Trophoblast cell (in vitro differentiated cells and primary cell): ENCODE data around the gene ESPL1.
"Not testable (repeated sequence)": the region's sequence is repeated elsewhere in the genome, so short reads cannot be mapped to it uniquely, and the experiment has no call there.

Experiments used
- DNase-seq, 2 donors: peaks; one replicate each; pipeline ENCODE4 v3.0.0-alpha.2; 2016
- H2AFZ ChIP-seq: 2 replicates; pipeline ENCODE4 v1.6.1; 2013; ENCODE audit warnings: low read length, moderate library complexity, mild to moderate bottlenecking; ENCODE audit not compliant: insufficient read depth, poor library complexity
- H2AK5ac ChIP-seq: 2 replicates; pipeline ENCODE4 v1.6.1; 2013; ENCODE audit warnings: mild to moderate bottlenecking, low read length
- H2BK120ac ChIP-seq: 2 replicates; pipeline ENCODE4 v1.6.1; 2013; ENCODE audit warnings: low read length, mild to moderate bottlenecking, moderate library complexity; ENCODE audit not compliant: insufficient read depth, poor library complexity
- H2BK12ac ChIP-seq: 2 replicates; pipeline ENCODE4 v1.6.1; 2013; ENCODE audit warnings: mild to moderate bottlenecking, low read length, moderate library complexity
- H2BK5ac ChIP-seq: 2 replicates; pipeline ENCODE4 v1.6.1; 2013; ENCODE audit warnings: low read length, low read depth, moderate library complexity, mild to moderate bottlenecking; ENCODE audit not compliant: poor library complexity
- H3K14ac ChIP-seq: 2 replicates; pipeline ENCODE4 v1.6.1; 2013; ENCODE audit warnings: mild to moderate bottlenecking, low read length
- H3K18ac ChIP-seq: 2 replicates; pipeline ENCODE4 v1.6.1; 2013; ENCODE audit warnings: mild to moderate bottlenecking, low read length
- H3K23ac ChIP-seq: 2 replicates; pipeline ENCODE4 v1.6.1; 2013; ENCODE audit warnings: low read length
- H3K27ac ChIP-seq: 2 replicates; pipeline ENCODE4 v1.5.1; 2013; ENCODE audit warnings: low read depth, mild to moderate bottlenecking, inconsistent platforms, low read length, moderate library complexity
- H3K27me3 ChIP-seq: 2 replicates; pipeline ENCODE4 v1.6.1; 2013; ENCODE audit warnings: inconsistent platforms, mild to moderate bottlenecking, low read length, moderate library complexity; ENCODE audit not compliant: insufficient read depth
- H3K36me3 ChIP-seq, 2 experiments: 1 replicate in 1 of 2; 2 replicates in 1 of 2; pipeline ENCODE4 v1.6.1; 2013; ENCODE audit warnings: low read length in 2 of 2, mild to moderate bottlenecking in 2 of 2, moderate library complexity in 1 of 2; ENCODE audit not compliant: insufficient read depth in 2 of 2, control insufficient read depth in 1 of 2
- H3K4ac ChIP-seq: 2 replicates; pipeline ENCODE4 v1.6.1; 2013; ENCODE audit warnings: low read depth, mild to moderate bottlenecking, low read length, moderate library complexity
- H3K4me1 ChIP-seq, 2 experiments: 1 replicate in 1 of 2; 2 replicates in 1 of 2; pipeline ENCODE4 v1.6.1; 2013; ENCODE audit warnings: low read length in 2 of 2, mild to moderate bottlenecking in 2 of 2, moderate library complexity in 1 of 2; ENCODE audit not compliant: insufficient read depth in 2 of 2, control insufficient read depth in 1 of 2
- H3K4me2 ChIP-seq: 2 replicates; pipeline ENCODE4 v1.6.1; 2013; ENCODE audit warnings: inconsistent platforms, mild to moderate bottlenecking, low read length, moderate library complexity
- H3K4me3 ChIP-seq: 2 replicates; pipeline ENCODE4 v1.5.1; 2013; ENCODE audit warnings: mild to moderate bottlenecking, low read depth, low read length, inconsistent platforms
- H3K79me1 ChIP-seq: one replicate; pipeline ENCODE4 v1.6.1; 2013; ENCODE audit warnings: low read length
- H3K79me2 ChIP-seq: 2 replicates; pipeline ENCODE4 v1.6.1; 2013; ENCODE audit warnings: low read length, mild to moderate bottlenecking; ENCODE audit not compliant: control insufficient read depth, insufficient read depth, poor library complexity
- H3K9ac ChIP-seq: 2 replicates; pipeline ENCODE4 v1.6.1; 2013; ENCODE audit warnings: mild to moderate bottlenecking, low read length
- H3K9me3 ChIP-seq: 2 replicates; pipeline ENCODE4 v1.6.1; 2013; ENCODE audit warnings: low read depth, mild to moderate bottlenecking, control low read depth, inconsistent platforms, low read length; ENCODE audit not compliant: insufficient read depth
- H4K12ac ChIP-seq: 2 replicates; pipeline ENCODE4 v1.6.1; 2013; ENCODE audit warnings: low read depth, mild to moderate bottlenecking, low read length, moderate library complexity
- H4K8ac ChIP-seq: 2 replicates; pipeline ENCODE4 v1.6.1; 2013; ENCODE audit warnings: low read depth, mild to moderate bottlenecking, low read length, moderate library complexity
- H4K91ac ChIP-seq: one replicate; pipeline ENCODE4 v1.6.1; 2013; ENCODE audit warnings: low read depth, mild to moderate bottlenecking, low read length, moderate library complexity
- WGBS: extraction: QIAGEN DNeasy Blood & Tissue Kit; methylation state at CpG from one replicate; pipeline ENCODE4 v1.1.7; 2013; ENCODE audit warnings: missing lambda C conversion rate; ENCODE audit not compliant: insufficient read length, insufficient coverage; ENCODE audit errors: extremely low coverage; 5-methylcytosine and 5-hydroxymethylcytosine counted together

The ESPL1 gene

DNA sequence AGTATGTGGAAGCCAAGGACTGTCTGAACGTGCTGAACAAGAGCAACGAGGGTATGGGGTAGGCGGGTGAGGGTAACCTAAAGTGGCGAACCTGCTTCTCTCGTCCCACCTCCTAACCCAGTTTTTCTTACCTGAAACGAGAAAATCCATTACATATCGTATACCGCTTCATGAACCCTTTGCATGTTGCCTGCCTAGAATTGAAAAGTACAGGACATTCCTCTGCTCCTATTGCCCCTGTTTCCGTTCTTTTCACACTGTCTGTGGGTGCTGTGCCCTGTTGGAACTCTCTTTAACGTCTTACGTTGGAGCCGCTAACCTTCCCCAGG is 27.8 kb downstream of the ESPL1 start:
- H3K23ac ChIP-seq, result no peak overlapping the region
- peaks cover 6 to 13% of the 10 kb centered on the region in 2 experiments for H3K4me1 ChIP-seq
- H3K27me3 ChIP-seq, result no peaks in the 10 kb centered on the region
- peak overlapping the region; percentile 68 for H3K4me2 ChIP-seq
- H4K8ac ChIP-seq, result peak overlapping the region; percentile 95
- WGBS, result no CpG with 5 or more reads among the region's 12 CpGs
- DNase-seq, result no peak
- H3K79me2 ChIP-seq, result peaks cover 9% of the 10 kb centered on the region
- H3K9me3 ChIP-seq, result peaks cover 3% of the 10 kb centered on the region
- peak overlapping the region; percentile 88 for H3K4me3 ChIP-seq
- no peak overlapping the region for H2BK12ac ChIP-seq
- peak overlapping the region; percentile 72 for H3K18ac ChIP-seq
- H2AFZ ChIP-seq, result peak overlapping the region; percentile 78
- peaks cover 24 to 28% of the 10 kb centered on the region in 2 experiments for H3K36me3 ChIP-seq
- peak overlapping the region; percentile 28 for H4K91ac ChIP-seq
- peak overlapping the region; percentile 30 for H3K27ac ChIP-seq
- no peak overlapping the region for H2BK5ac ChIP-seq
- peak overlapping the region; percentile 72 for H3K4ac ChIP-seq
- H4K12ac ChIP-seq, result peak overlapping the region; percentile 86
- peak overlapping the region; percentile 36 for H2BK120ac ChIP-seq
- H3K9ac ChIP-seq, result peak overlapping the region; percentile 71
- peak overlapping the region; percentile 26 for H2AK5ac ChIP-seq
- peaks cover 9% of the 10 kb centered on the region for H3K79me1 ChIP-seq
- H3K14ac ChIP-seq, result peak overlapping the region; percentile 63

DNA sequence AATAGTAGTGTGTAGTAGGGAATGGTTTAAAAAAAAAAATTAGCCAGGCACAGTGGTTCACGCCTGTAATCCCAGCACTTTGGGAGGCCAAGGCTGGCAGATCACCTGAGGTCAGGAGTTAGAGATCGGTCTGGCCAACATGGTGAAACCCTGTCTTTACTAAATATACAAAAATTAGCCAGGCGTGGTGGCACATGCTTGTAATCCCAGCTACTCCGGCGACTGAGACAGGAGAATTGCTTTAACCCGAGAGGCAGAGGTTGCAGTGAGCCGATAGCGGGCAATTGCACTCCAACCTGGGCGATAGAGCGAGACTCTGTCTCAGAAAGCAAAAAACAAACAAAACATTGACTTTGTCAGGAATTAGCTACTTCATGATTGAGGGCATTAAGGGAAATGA is 29.0 kb downstream of the ESPL1 start:
- H3K27ac ChIP-seq, H3K27me3 ChIP-seq, H4K91ac ChIP-seq, H3K23ac ChIP-seq, H2AFZ ChIP-seq, H3K14ac ChIP-seq, DNase-seq, H3K4me2 ChIP-seq, H2BK120ac ChIP-seq, H3K4ac ChIP-seq, H3K79me1 ChIP-seq, H4K8ac ChIP-seq, H4K12ac ChIP-seq, H3K9me3 ChIP-seq, H3K79me2 ChIP-seq, H2BK5ac ChIP-seq, H3K18ac ChIP-seq, H2AK5ac ChIP-seq, H3K4me3 ChIP-seq, H2BK12ac ChIP-seq, H3K9ac ChIP-seq: not testable (repeated sequence)
- Histone ChIP-seq H3K4me1 (peaks cover 6 to 13% of the 10 kb centered on the region in 2 experiments), H3K36me3 (peaks cover 19 to 23% of the 10 kb centered on the region in 2 experiments)
- no CpG with 5 or more reads among the region's 10 CpGs for WGBS

DNA sequence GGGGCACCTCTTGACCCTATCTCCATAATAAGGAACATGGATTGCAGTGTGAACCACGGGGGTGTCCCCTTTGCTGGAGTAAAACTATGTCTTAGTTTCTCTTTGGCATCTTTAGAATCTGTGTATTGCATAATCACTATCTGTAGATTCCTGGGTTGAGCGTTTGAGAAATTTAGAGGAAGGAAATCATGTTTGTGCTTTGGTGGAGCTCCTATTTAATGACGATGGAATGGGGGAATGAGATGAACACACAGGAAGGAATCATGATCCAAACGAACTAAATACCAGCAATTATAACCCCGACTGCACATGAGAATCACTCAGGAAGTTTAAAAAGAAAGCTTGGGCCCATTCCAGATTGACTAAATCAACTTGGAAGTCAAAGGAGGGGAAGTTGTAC is 30.1 kb downstream of the ESPL1 start:
- H2BK120ac ChIP-seq, result no peak overlapping the region
- H3K27ac ChIP-seq, result no peak overlapping the region
- DNase-seq, result peak; percentile 48 to 91
- no peak overlapping the region for H4K8ac ChIP-seq
- WGBS, result no CpG with 5 or more reads among the region's 5 CpGs
- H3K79me2 ChIP-seq, result peaks cover 9% of the 10 kb centered on the region
- no peak overlapping the region for H2AK5ac ChIP-seq
- peaks cover 9% of the 10 kb centered on the region for H3K79me1 ChIP-seq
- peaks cover 6 to 13% of the 10 kb centered on the region in 2 experiments for H3K4me1 ChIP-seq
- no peak overlapping the region for H3K23ac ChIP-seq
- no peak overlapping the region for H3K4ac ChIP-seq
- H4K12ac ChIP-seq, result no peak overlapping the region
- H3K9ac ChIP-seq, result no peak overlapping the region
- H3K14ac ChIP-seq, result no peak overlapping the region
- no peak overlapping the region for H3K18ac ChIP-seq
- H2AFZ ChIP-seq, result no peak overlapping the region
- no peaks in the 10 kb centered on the region for H3K27me3 ChIP-seq
- peaks cover 3% of the 10 kb centered on the region for H3K9me3 ChIP-seq
- no peak overlapping the region for H2BK12ac ChIP-seq
- no peak overlapping the region for H3K4me2 ChIP-seq
- no peak overlapping the region for H4K91ac ChIP-seq
- H2BK5ac ChIP-seq, result no peak overlapping the region
- peaks cover 18 to 21% of the 10 kb centered on the region in 2 experiments for H3K36me3 ChIP-seq
- no peak overlapping the region for H3K4me3 ChIP-seq

DNA sequence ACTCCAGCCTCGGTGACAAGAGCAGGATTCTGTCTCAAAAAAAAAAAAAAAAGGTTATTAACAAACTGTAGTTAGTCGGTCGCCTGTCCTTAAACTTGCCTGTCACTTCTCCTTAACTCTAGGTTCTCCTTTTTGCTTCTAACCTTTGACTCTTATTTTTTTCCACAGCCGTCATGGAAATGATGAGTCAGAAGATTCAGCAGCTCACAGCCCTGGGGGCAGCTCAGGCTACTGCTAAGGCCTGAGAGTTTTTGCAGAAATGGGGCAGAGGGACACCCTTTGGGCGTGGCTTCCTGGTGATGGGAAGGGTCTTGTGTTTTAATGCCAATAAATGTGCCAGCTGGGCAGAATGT is 31.0 kb downstream of the ESPL1 start:
- peak; percentile 87 to 99 for DNase-seq
- Histone ChIP-seq H2BK12ac (no peak overlapping the region), H4K91ac (peak overlapping the region; percentile 64), H3K4me2 (peak overlapping the region; percentile 89), H3K27ac (peak overlapping the region; percentile 65), H3K4me1 (peaks cover 6 to 13% of the 10 kb centered on the region in 2 experiments), H4K12ac (no peak overlapping the region), H3K79me1 (peaks cover 9% of the 10 kb centered on the region), H3K36me3 (peaks cover 16 to 22% of the 10 kb centered on the region in 2 experiments), H3K9me3 (peaks cover 3% of the 10 kb centered on the region), H4K8ac (peak overlapping the region; percentile 57), H3K27me3 (no peaks in the 10 kb centered on the region), H3K9ac (no peak overlapping the region), H3K14ac (no peak overlapping the region), H2BK120ac (no peak overlapping the region), H2AK5ac (no peak overlapping the region), H3K18ac (no peak overlapping the region), H3K79me2 (peaks cover 9% of the 10 kb centered on the region), H2BK5ac (peak overlapping the region; percentile 29), H3K23ac (no peak overlapping the region), H3K4ac (no peak overlapping the region), H3K4me3 (no peak overlapping the region), H2AFZ (peak overlapping the region; percentile 2)
- WGBS, result no CpG with 5 or more reads among the region's 5 CpGs
